Measurements from ENCODE around the gene SLC9A5.

SLC9A5 gene

DNA sequence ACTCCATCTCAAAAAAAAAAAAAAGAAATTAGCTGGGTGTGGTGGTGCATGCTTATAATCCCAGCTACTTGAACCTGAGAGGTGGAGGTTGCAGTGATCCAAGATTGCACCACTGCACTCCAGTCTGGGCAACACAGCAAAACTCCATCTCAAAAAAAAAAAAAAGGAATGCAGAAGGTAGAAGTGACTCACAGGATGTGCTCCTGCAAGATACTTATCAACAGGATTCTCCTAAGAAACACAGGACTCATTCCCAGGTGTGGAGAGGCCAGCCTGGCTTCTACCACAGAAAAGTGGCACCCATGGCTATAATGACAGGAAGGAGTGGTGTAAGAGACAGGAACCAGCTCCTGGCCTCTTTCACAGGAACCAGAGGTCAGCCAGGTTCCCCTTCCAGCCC, 36.0 kb upstream of the SLC9A5 start:
- H3K27ac ChIP-seq (ENCODE audit: low read length): no peak overlapping the region
- no peak for ATAC-seq (ENCODE audit: insufficient read depth, low read depth)

DNA sequence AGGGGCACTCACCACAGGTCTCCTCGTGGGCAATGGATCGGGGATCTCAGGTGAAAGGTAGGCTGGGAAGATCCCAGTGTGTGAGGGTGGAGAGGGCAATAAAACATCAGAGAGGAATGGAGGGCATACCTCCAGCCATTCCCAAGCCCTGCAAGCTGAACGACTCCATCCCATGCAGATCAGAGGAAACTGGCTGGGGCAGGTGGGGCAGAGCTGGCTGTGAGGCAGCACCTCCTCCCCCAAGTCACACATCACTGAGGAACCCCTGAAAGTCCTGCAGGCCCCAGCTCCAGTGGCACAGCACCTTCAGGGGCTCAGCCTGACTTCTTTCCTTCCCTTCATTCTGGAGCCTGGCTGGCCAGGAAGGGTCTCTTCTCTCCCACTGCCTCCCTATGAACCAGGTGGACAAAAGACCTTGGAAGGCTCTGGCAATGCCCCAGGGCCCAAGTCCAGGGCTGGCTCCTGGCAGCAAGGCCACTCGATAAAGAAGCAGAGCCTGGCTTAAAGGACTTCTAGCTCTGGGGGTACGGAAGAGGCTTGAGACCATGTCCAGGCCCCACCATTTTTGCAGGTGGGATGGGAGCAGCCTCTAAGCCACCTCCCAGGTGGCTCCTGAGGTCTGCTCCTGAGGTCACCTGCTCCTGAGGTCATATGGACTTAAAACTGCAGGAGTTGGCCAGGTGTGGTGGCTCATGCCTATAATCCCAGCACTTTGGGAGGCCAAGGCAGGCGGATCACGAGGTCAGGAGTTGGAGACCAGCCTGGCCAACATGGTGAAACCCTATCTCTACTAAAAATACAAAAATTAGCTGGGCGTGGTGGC, 35.4 kb upstream of the SLC9A5 start:
- no peak overlapping the region for H3K4me2 ChIP-seq (ENCODE audit: insufficient read depth, low read length)
- no peaks in the 10 kb centered on the region for H4K20me1 ChIP-seq (ENCODE audit: insufficient read depth, low read length)
- H3K9ac ChIP-seq (ENCODE audit: low read depth, low read length): no peak overlapping the region
- H3K36me3 ChIP-seq (ENCODE audit: insufficient read depth, low read length): no peaks in the 10 kb centered on the region; the same call in 1 of the 2 replicates
- H2AFZ ChIP-seq (ENCODE audit: low read depth, low read length): no peak overlapping the region
- H3K27ac ChIP-seq (ENCODE audit: low read length): no peak overlapping the region
- H3K4me1 ChIP-seq (ENCODE audit: insufficient read depth, low read length): no peaks in the 10 kb centered on the region
- TF ChIP-seq, protein P1, sequence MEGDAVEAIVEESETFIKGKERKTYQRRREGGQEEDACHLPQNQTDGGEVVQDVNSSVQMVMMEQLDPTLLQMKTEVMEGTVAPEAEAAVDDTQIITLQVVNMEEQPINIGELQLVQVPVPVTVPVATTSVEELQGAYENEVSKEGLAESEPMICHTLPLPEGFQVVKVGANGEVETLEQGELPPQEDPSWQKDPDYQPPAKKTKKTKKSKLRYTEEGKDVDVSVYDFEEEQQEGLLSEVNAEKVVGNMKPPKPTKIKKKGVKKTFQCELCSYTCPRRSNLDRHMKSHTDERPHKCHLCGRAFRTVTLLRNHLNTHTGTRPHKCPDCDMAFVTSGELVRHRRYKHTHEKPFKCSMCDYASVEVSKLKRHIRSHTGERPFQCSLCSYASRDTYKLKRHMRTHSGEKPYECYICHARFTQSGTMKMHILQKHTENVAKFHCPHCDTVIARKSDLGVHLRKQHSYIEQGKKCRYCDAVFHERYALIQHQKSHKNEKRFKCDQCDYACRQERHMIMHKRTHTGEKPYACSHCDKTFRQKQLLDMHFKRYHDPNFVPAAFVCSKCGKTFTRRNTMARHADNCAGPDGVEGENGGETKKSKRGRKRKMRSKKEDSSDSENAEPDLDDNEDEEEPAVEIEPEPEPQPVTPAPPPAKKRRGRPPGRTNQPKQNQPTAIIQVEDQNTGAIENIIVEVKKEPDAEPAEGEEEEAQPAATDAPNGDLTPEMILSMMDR (IDR thresholded peaks at IDR 0.05; ENCODE audit: borderline replicate concordance, extremely low read depth, low read length, poor library complexity, severe bottlenecking): no peak
- TF ChIP-seq EZH2 (IDR thresholded peaks at IDR 0.05; ENCODE audit: borderline replicate concordance, low read depth, low read length, severe bottlenecking): no peak
- H3K4me3 ChIP-seq (ENCODE audit: low read depth in 1 of 2, low read length in 2 of 2): no peak overlapping the region
- DNase-seq (no peak), ATAC-seq (ENCODE audit: insufficient read depth, low read depth) (no peak)
- no peaks in the 10 kb centered on the region for H3K9me3 ChIP-seq (ENCODE audit: insufficient read depth, low read length, severe bottlenecking)
- H3K79me2 ChIP-seq (ENCODE audit: insufficient read depth, low read length): no peaks in the 10 kb centered on the region
- no peaks in the 10 kb centered on the region for H3K27me3 ChIP-seq (ENCODE audit: insufficient read depth, low read length, poor library complexity)

More for the DNA sequence above, 36.0 kb upstream of the SLC9A5 start:
- Histone ChIP-seq H3K79me2 (ENCODE audit: insufficient read depth, low read length) (no peaks in the 10 kb centered on the region), H3K9ac (ENCODE audit: low read depth, low read length) (no peak overlapping the region), H3K27me3 (ENCODE audit: insufficient read depth, low read length, poor library complexity) (no peaks in the 10 kb centered on the region), H3K36me3 (ENCODE audit: insufficient read depth, low read length) (no peaks in the 10 kb centered on the region; the same call in 1 of the 2 replicates), H4K20me1 (ENCODE audit: insufficient read depth, low read length) (no peaks in the 10 kb centered on the region), H3K4me2 (ENCODE audit: insufficient read depth, low read length) (no peak overlapping the region), H2AFZ (ENCODE audit: low read depth, low read length) (no peak overlapping the region), H3K4me3 (ENCODE audit: low read depth in 1 of 2, low read length in 2 of 2) (no peak overlapping the region), H3K9me3 (ENCODE audit: insufficient read depth, low read length, severe bottlenecking) (no peaks in the 10 kb centered on the region), H3K4me1 (ENCODE audit: insufficient read depth, low read length) (no peaks in the 10 kb centered on the region)
- DNase-seq: no peak
- TF ChIP-seq, protein P1 (IDR thresholded peaks at IDR 0.05; ENCODE audit: borderline replicate concordance, extremely low read depth, low read length, poor library complexity, severe bottlenecking): no peak
- TF ChIP-seq EZH2 (IDR thresholded peaks at IDR 0.05; ENCODE audit: borderline replicate concordance, low read depth, low read length, severe bottlenecking): no peak

DNA sequence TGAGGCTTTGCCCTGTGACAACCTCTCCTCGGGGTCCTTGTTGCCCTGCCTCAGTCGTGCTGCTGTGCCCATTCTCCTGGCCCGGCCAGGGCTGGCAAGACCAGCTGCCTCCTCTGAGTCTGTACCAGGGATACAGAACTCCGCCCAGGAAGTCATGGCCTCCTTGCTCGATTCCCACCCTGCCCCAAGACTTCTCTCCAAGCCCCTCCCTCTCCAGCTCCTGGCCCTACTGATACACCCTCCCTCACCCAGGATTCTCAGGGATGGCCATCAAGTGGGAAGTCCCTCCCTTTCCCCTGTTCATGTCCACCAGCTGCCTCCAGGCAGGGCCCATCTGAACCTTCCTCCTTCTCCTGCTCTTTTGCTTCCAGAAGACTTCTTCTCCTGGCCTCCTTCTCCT, 33.1 kb upstream of the SLC9A5 start:
- Histone ChIP-seq H2AFZ (ENCODE audit: low read depth, low read length) (no peak overlapping the region), H3K4me3 (ENCODE audit: low read depth in 1 of 2, low read length in 2 of 2) (no peak overlapping the region), H3K4me2 (ENCODE audit: insufficient read depth, low read length) (no peak overlapping the region), H4K20me1 (ENCODE audit: insufficient read depth, low read length) (no peaks in the 10 kb centered on the region), H3K9ac (ENCODE audit: low read depth, low read length) (no peak overlapping the region), H3K36me3 (ENCODE audit: insufficient read depth, low read length) (no peaks in the 10 kb centered on the region; the same call in 1 of the 2 replicates), H3K4me1 (ENCODE audit: insufficient read depth, low read length) (no peaks in the 10 kb centered on the region), H3K9me3 (ENCODE audit: insufficient read depth, low read length, severe bottlenecking) (no peaks in the 10 kb centered on the region), H3K79me2 (ENCODE audit: insufficient read depth, low read length) (no peaks in the 10 kb centered on the region), H3K27ac (ENCODE audit: low read length) (no peak overlapping the region), H3K27me3 (ENCODE audit: insufficient read depth, low read length, poor library complexity) (no peaks in the 10 kb centered on the region)
- ATAC-seq (ENCODE audit: insufficient read depth, low read depth) (no peak), DNase-seq (no peak)
- TF ChIP-seq, protein P1 (IDR thresholded peaks at IDR 0.05; ENCODE audit: borderline replicate concordance, extremely low read depth, low read length, poor library complexity, severe bottlenecking): no peak
